Muscle of leg (tissue), 11 donors: ENCODE measurements around the gene LRP8. TPM values are rescaled to one million over a fixed set of nuclear protein-coding genes. Genes with fewer than 3 reads are reported as not detected.

Source experiments
- DNase-seq: peaks from one replicate; pipeline ENCODE4 v3.0.0; 2013
- H3K27ac ChIP-seq: one replicate; pipeline ENCODE4 v1.5.1; 2013; ENCODE audit warnings: mild to moderate bottlenecking, low read length, control low read depth
- H3K27me3 ChIP-seq: one replicate; pipeline ENCODE4 v1.6.1; 2013; ENCODE audit warnings: low read length; ENCODE audit not compliant: control insufficient read depth, insufficient read depth
- H3K36me3 ChIP-seq: one replicate; pipeline ENCODE4 v1.6.1; 2013; ENCODE audit warnings: low read length; ENCODE audit not compliant: control insufficient read depth, insufficient read depth
- H3K4me1 ChIP-seq: one replicate; pipeline ENCODE4 v1.6.1; 2013; ENCODE audit warnings: low read length; ENCODE audit not compliant: control insufficient read depth, insufficient read depth
- H3K4me3 ChIP-seq: one replicate; pipeline ENCODE4 v1.5.1; 2013; ENCODE audit warnings: low read length, control low read depth
- H3K9me3 ChIP-seq: replicated peaks from 2 replicates; pipeline ENCODE4 v1.6.1; 2013; ENCODE audit warnings: low read depth, low read length; ENCODE audit not compliant: control insufficient read depth
- WGBS: methylation state at CpG from one replicate; pipeline ENCODE4 v1.1.5; 2013; ENCODE audit warnings: missing lambda C conversion rate; ENCODE audit not compliant: insufficient coverage; 5-methylcytosine and 5-hydroxymethylcytosine counted together
- polyA plus RNA-seq, 8 donors: library from polyadenylated mRNA; unstranded; fragments of 120-200 nt; gene quantifications; one replicate each; pipeline versions ENCODE4 v1.2.1 to v1.2.3, GENCODE V29; 2013; ENCODE audit warnings: inconsistent platforms in 1 of 8, low replicate concordance in 1 of 8; ENCODE audit not compliant: insufficient read length in 8 of 8, insufficient read depth in 1 of 8
- total RNA-seq: library from RNA; stranded (reverse); fragments of 120-200 nt; gene quantifications from one replicate; pipeline ENCODE4 v1.2.4, GENCODE V29; 2013

The LRP8 gene
- total and polyA plus RNA-seq, 9 donors = 2.8 to 6.9 (median 4.2) TPM

- peaks cover 21% of the 10 kb centered on the region for H3K4me1 ChIP-seq
- peak overlapping the region; percentile 86 for H3K27ac ChIP-seq
- H3K36me3 ChIP-seq = peaks cover 7% of the 10 kb centered on the region
- no peaks in the 10 kb centered on the region for H3K9me3 ChIP-seq
- WGBS = 22% methylated on average over 13 of the region's 13 CpGs
- H3K27me3 ChIP-seq = no peaks in the 10 kb centered on the region
- peak; percentile 38 for DNase-seq
- peak overlapping the region; percentile 90 for H3K4me3 ChIP-seq
These were observed 130.3 kb downstream of the LRP8 start for GRCh38 chr1:53197291-53198200.

- under 1% methylated on average over 53 of the region's 57 CpGs for WGBS
- H3K36me3 ChIP-seq = peaks cover 2% of the 10 kb centered on the region
These were observed 131.2 kb downstream of the LRP8 start, which contains the start of gene CPT2 for GRCh38 chr1:53196485-53197290. Gene CPT2 (plus strand): TSS chr1:53196824. CDS start chr1:53196944, 120 bp downstream.

GRCh38 chr1:53196017-53196484 is 131.8 kb downstream of the LRP8 start:
- H3K27ac ChIP-seq = peak overlapping the region; percentile 86
- peak; percentile 26 for DNase-seq

More at GRCh38 chr1:53196485-53197290, 131.2 kb downstream of the LRP8 start, which contains the start of gene CPT2:
- Histone ChIP-seq H3K27ac (peak within 1 kb of the TSS; percentile 86), H3K27me3 (no peaks in the 10 kb centered on the region), H3K4me3 (peak within 1 kb of the TSS; percentile 90), H3K4me1 (peaks cover 21% of the 10 kb centered on the region), H3K9me3 (no peaks in the 10 kb centered on the region)
- peak; percentile 98 for DNase-seq

GRCh38 chr1:53195246-53196016 is 132.4 kb downstream of the LRP8 start:
- H3K4me1 ChIP-seq = peaks cover 21% of the 10 kb centered on the region
- 65% methylated on average over 7 of the region's 11 CpGs for WGBS
- DNase-seq = peak; percentile 27

More at GRCh38 chr1:53196017-53196484, 131.8 kb downstream of the LRP8 start:
- H3K36me3 ChIP-seq = peaks cover 2% of the 10 kb centered on the region
- 34% methylated on average over 2 of the region's 9 CpGs for WGBS
- no peaks in the 10 kb centered on the region for H3K9me3 ChIP-seq
- peaks cover 21% of the 10 kb centered on the region for H3K4me1 ChIP-seq
- H3K27me3 ChIP-seq = no peaks in the 10 kb centered on the region
- peak overlapping the region; percentile 90 for H3K4me3 ChIP-seq

More at GRCh38 chr1:53195246-53196016, 132.4 kb downstream of the LRP8 start:
- Histone ChIP-seq H3K9me3 (no peaks in the 10 kb centered on the region), H3K36me3 (peaks cover 2% of the 10 kb centered on the region), H3K27me3 (no peaks in the 10 kb centered on the region), H3K4me3 (no peak overlapping the region), H3K27ac (no peak overlapping the region)

Other genes starting within 250 kb of the LRP8 start
- gene SLC1A7, start 185.4 kb downstream of the LRP8 start, total RNA-seq = not detected
- gene SLC1A7, start 185.4 kb downstream of the LRP8 start, polyA plus RNA-seq = under 1 TPM; 0.20 to 0.52 (median 0.42) TPM
- 11.7 TPM for gene CPT2, start 131.2 kb downstream of the LRP8 start, total RNA-seq
- gene CPT2, start 131.2 kb downstream of the LRP8 start, polyA plus RNA-seq = 10 to 100 TPM; 10.4 to 12.6 (median 11.7) TPM
- 73.6 TPM for gene CZIB, start 107.4 kb downstream of the LRP8 start, total RNA-seq
- gene CZIB, start 107.4 kb downstream of the LRP8 start, polyA plus RNA-seq = 10 to 100 TPM; 59.3 to 78.6 (median 70.6) TPM
- gene MAGOH, start 89.6 kb downstream of the LRP8 start, total RNA-seq = 26.4 TPM
- 10 to 100 TPM; 42.9 to 65.2 (median 50.2) TPM for gene MAGOH, start 89.6 kb downstream of the LRP8 start, polyA plus RNA-seq
- not detected for gene DMRTB1, start 131.3 kb upstream of the LRP8 start, total RNA-seq
- gene DMRTB1, start 131.3 kb upstream of the LRP8 start, polyA plus RNA-seq = not detected